LHCN-M2 (cell line): Measurements from ENCODE around the gene SIDT1. TPM values are rescaled to one million over a fixed set of nuclear protein-coding genes. Genes with fewer than 3 reads are reported as not detected.

Source experiments
- DNase-seq: peaks from one replicate; pipeline ENCODE4 v3.0.0-alpha.2; 2012; ENCODE audit warnings: low read depth
- total RNA-seq: library from RNA; depleted of rRNA; stranded (reverse); fragments of >200 nt; gene quantifications from 2 replicates; pipeline ENCODE4 v1.2.3, GENCODE V29; 2014

The SIDT1 gene
- total RNA-seq, 1 experiment from 2014 or later, result not detected

- DNase-seq, result no peak
These were observed 13.2 kb downstream of the SIDT1 start for GRCh38 chr3:113545594-113545993.

DNA sequence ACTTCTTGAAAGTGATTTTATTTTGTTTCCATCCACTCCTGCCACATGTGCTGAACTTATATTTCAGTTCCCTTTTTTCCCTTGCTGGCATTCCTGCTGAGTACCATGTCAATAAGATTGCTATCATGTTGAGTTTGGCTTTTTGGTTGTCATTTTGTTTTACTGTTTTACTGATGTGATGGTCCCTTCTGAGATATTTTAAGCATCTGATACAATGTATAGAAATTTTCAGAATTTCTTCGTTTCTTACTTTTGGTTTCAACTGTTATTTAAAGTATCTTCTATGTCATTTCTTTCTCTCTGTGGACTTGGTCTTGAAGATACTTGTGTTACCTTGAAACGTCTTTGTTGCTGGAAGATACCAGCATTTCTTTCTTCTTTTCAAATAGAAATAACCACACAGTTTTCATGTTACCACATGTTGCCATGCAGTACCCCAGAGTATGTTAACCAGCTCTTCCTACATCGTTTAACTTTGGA, 14.1 kb downstream of the SIDT1 start:
- no peak for DNase-seq

- DNase-seq, result no peak
These were observed 16.1 kb downstream of the SIDT1 start for GRCh38 chr3:113548501-113548900.

DNA sequence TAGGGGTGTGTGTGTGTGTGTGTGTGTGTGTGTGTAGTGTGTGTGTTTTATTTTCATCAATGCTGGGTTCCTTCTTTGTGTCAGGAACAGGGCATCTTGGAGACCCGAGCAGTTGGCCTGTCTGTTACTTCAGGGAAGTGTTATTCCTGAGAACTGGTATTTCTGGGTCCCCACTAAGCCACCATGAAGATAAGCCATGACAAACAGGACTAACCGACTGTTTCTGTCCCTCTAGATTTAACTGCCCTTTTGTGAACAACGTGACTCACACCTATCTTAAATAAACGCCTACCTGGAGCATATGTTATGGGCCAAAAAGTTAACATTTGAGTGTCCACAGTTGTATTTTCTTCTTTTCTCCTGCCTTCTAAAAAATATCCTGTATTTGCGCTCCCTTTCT, 19.5 kb downstream of the SIDT1 start:
- no peak for DNase-seq

- DNase-seq, result no peak
These were observed 20.5 kb downstream of the SIDT1 start for GRCh38 chr3:113552851-113553250.

GRCh38 chr3:113555138-113555537, 22.8 kb downstream of the SIDT1 start:
- DNase-seq, result no peak

- DNase-seq, result no peak
These were observed 24.1 kb downstream of the SIDT1 start for GRCh38 chr3:113556316-113556945.

GRCh38 chr3:113556946-113557335, 24.6 kb downstream of the SIDT1 start:
- DNase-seq, result no peak

DNA sequence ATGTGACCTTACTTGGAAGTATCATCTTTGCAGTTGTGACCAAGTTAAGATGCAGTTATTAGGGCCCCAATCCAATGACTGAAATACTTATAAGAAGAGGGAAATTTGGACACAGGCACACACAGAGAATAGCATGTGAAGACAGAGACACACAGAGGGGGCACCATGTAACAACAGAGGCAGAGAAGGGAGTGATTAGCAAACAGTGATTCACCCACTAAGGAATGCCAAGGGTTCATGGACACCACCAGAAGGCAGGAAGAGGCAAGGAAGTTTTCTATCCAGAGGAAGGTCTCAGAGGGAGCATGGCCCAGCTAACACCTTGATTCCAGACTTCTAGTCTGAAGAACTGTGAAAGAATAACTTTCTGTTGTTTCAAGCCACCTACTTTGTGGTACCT, 25.0 kb downstream of the SIDT1 start:
- DNase-seq, result peak; percentile 60

DNA sequence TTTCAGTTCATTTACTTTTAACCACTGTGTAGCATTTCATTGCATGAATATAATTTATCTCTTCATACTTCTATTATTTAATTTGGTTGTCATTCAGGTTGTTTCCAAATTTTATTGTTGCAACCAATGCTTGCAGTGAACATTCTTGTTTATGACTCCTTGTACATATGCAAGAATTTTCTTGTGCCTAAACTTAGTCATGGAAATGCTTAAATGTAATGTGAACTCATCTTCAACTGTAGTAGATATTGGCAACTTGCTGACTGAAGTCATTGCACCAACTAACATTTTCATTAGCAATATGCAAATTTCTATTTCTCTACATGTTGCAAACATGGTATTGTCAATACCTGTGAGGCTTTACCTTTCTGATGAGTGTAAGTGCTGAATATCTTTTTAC, 26.7 kb downstream of the SIDT1 start:
- DNase-seq, result no peak

DNA sequence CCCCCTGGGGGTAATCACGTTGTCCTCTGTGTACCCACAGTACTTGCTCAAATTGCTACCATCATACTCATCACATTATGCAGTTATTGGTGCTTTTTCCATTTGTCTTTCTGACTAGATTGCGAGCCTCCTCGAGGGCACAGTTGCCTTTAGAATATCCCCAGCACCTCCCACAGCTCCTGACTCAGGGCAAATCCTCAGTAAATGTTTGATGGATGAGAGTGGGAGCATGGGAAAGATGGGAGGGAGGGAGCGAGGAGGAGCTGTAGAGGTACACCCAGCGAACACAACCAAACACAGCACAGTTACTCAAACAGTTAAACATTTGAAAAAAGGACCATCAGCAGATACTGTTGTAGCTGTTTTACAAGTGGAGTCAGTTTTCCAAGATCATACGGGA, 27.9 kb downstream of the SIDT1 start:
- DNase-seq, result no peak

GRCh38 chr3:113560831-113561623, 28.7 kb downstream of the SIDT1 start:
- DNase-seq, result peak; percentile 40

- DNase-seq, result peak; percentile 23
These were observed 33.2 kb downstream of the SIDT1 start for GRCh38 chr3:113565555-113565954.

DNA sequence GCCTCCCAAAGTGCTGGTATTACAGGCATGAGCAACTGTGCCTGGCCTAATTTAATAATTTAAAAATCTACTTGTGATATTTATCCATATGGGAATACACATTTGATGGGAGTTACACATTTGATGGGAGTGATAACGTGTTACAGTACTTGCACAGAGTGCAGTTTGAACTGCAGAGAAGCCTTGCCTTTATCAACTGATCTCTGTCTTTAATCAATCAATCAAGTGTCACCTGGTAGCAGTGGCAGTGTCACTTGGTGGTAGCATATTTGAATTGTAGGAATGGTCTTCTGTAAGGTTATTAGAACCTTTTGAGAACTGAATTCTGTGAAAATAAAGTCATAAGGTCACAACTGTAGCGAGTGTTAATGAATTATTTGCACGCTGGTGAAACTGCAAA, 37.8 kb downstream of the SIDT1 start:
- DNase-seq, result no peak

- no peak for DNase-seq
These were observed 39.0 kb downstream of the SIDT1 start for GRCh38 chr3:113571360-113571759.

DNA sequence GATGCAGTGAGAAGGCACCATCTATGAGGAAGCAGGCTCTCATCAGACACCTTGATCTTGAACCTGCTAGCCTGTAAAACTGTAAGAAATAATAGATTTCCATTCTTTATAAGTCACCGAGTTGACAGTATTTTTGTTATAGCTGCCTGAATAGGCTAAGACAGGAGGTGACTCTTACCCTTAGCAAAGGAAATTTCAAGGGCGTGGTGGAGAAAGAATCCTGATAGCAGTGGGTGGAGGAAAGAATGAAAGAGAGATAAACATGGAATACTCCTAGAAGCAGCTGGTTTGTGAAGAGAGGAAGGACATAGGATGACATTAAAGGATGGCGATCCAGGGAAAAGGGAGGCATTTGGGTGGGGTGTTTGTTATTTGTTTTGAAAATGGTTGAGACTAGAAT, 41.4 kb downstream of the SIDT1 start:
- DNase-seq, result no peak

GRCh38 chr3:113574213-113574612, 41.9 kb downstream of the SIDT1 start:
- DNase-seq, result no peak

GRCh38 chr3:113575206-113575605, 42.9 kb downstream of the SIDT1 start:
- no peak for DNase-seq

DNA sequence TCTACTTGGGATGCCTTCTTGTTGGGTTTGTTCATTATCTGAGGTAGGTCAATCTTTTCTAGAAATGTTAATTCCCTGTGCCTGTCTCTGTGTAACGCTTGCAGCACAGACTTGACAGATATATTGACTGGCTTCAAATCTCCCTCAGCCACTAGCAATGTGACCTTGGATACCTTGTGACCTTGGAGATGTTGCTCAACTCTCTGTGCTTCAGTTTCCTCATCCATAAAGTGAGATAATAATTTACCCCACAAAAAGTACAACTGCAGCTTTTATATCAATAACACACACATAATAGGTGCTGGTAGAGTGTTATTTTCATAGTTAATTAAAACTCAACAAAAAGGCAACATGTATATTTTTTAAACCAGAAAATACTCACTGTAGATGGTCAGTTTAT, 52.9 kb downstream of the SIDT1 start:
- DNase-seq, result no peak

GRCh38 chr3:113585720-113586119, 53.4 kb downstream of the SIDT1 start:
- DNase-seq, result no peak

GRCh38 chr3:113588806-113589205, 56.5 kb downstream of the SIDT1 start:
- DNase-seq, result no peak

- DNase-seq, result no peak
These were observed 57.6 kb downstream of the SIDT1 start for GRCh38 chr3:113589971-113590370.

DNA sequence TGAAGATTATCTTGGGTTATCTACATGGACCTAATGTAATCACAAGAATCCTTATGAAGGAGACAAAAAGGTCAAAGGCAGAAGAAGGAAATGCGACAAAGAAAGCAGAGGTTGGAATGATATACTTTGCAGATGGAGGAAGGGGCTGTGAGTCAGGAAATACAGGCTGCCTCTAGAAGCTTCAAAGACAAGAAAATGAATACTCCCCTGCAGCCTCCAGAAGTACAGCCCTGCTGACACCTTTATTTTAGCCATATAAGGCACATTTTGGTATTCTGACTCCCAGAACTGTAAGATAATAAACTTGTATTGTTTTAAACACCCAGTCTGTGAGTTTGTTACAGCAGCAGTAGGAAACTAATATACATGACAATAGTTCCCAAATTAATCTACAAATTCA, 58.6 kb downstream of the SIDT1 start:
- no peak for DNase-seq
